Measurements from ENCODE around the gene WNT9A. TPM values are rescaled to one million over a fixed set of nuclear protein-coding genes. Genes with fewer than 3 reads are reported as not detected.

Gene WNT9A
- polyA plus RNA-seq, 1 of the 3 experiments (the other 2 are of a cell fraction) = 0.31 TPM

- no peak overlapping the region for H2AFZ ChIP-seq (ENCODE audit: low read depth)
- H3F3A ChIP-seq (replicated peaks; ENCODE audit: insufficient read depth) = no peaks in the 10 kb centered on the region
- H3K36me3 ChIP-seq (replicated peaks in 1 of 2; ENCODE audit: control insufficient read depth in 1 of 2, insufficient read depth in 2 of 2, low read length in 1 of 2) = no peaks in the 10 kb centered on the region
- ChIA-PET CTCF (interaction anchor here (1.4 kb wide), 1 partner anchor 13 kb away, joined by 3 read pairs; no protein-coding TSS in a partner anchor), POLR2A (no interaction called here)
- H3K27me3 ChIP-seq (ENCODE audit: insufficient read depth) = no peaks in the 10 kb centered on the region
- no peak for TF ChIP-seq JUND (IDR thresholded peaks at IDR 0.05)
- TF ChIP-seq NFIC (IDR thresholded peaks at IDR 0.05; ENCODE audit: borderline replicate concordance) = no peak
- no peak for TF ChIP-seq FOXJ3 (CRISPR knock-in tag; IDR thresholded peaks at IDR 0.05)
- no peak for TF ChIP-seq CTCF (IDR thresholded peaks at IDR 0.05)
- TF ChIP-seq MXI1 (IDR thresholded peaks at IDR 0.05; ENCODE audit: low read depth, low read length) = peak; percentile 57; the same call in 1 of the 2 replicates
- no peak for TF ChIP-seq TCF12 (IDR thresholded peaks at IDR 0.05)
- TF ChIP-seq USF1 (IDR thresholded peaks at IDR 0.05; ENCODE audit: borderline replicate concordance, low read depth) = no peak
- TF ChIP-seq CHD2 (IDR thresholded peaks at IDR 0.05; ENCODE audit: low read length, partially characterized antibody) = peak; percentile 20
- TF ChIP-seq RAD21 (IDR thresholded peaks at IDR 0.05; ENCODE audit: low read length) = no peak; the same call in 1 of the 2 replicates
- no peak for TF ChIP-seq SIN3A (IDR thresholded peaks at IDR 0.05; ENCODE audit: borderline replicate concordance, low read depth, low read length)
- 34% methylated on average over 5 of the region's 12 CpGs for WGBS (ENCODE audit: low lambda C conversion rate)
- H3K4me1 ChIP-seq (ENCODE audit: control insufficient read depth in 1 of 2, insufficient read depth in 2 of 2, low read depth in 1 of 2, low read length in 1 of 2) = peaks cover 0 to 11% of the 10 kb centered on the region in 2 experiments; a peak in 1 of 4 replicates
- peak; percentile 87 for DNase-seq
- H3K9me3 ChIP-seq = no peaks in the 10 kb centered on the region
- no peak overlapping the region for H3K4me3 ChIP-seq (ENCODE audit: low read depth in 2 of 2, low read length in 1 of 2)
- no peaks in the 10 kb centered on the region for H3K79me2 ChIP-seq (ENCODE audit: insufficient read depth)
- H3K4me2 ChIP-seq = no peak overlapping the region
- H4K20me1 ChIP-seq (ENCODE audit: insufficient read depth) = no peaks in the 10 kb centered on the region
- H3K27ac ChIP-seq (ENCODE audit: low read depth in 2 of 2, low read length in 1 of 2) = no peak overlapping the region
- no peak overlapping the region for H3K9ac ChIP-seq
- no peaks in the 10 kb centered on the region for H3K9me2 ChIP-seq
Measured at GRCh38 chr1:227919906-227920305, 27.8 kb downstream of the WNT9A start.

GRCh38 chr1:227918736-227919135, 29.0 kb downstream of the WNT9A start:
- Histone ChIP-seq H3K27me3 (ENCODE audit: insufficient read depth) (no peaks in the 10 kb centered on the region), H3K4me2 (no peak overlapping the region), H3K4me1 (ENCODE audit: control insufficient read depth in 1 of 2, insufficient read depth in 2 of 2, low read depth in 1 of 2, low read length in 1 of 2) (peaks cover 0 to 11% of the 10 kb centered on the region in 2 experiments; a peak in 1 of 4 replicates), H4K20me1 (ENCODE audit: insufficient read depth) (no peaks in the 10 kb centered on the region), H3F3A (replicated peaks; ENCODE audit: insufficient read depth) (no peaks in the 10 kb centered on the region), H3K36me3 (replicated peaks in 1 of 2; ENCODE audit: control insufficient read depth in 1 of 2, insufficient read depth in 2 of 2, low read length in 1 of 2) (no peaks in the 10 kb centered on the region), H3K27ac (ENCODE audit: low read depth in 2 of 2, low read length in 1 of 2) (no peak overlapping the region), H3K4me3 (ENCODE audit: low read depth in 2 of 2, low read length in 1 of 2) (no peak overlapping the region), H2AFZ (ENCODE audit: low read depth) (no peak overlapping the region), H3K9me3 (no peaks in the 10 kb centered on the region), H3K9me2 (no peaks in the 10 kb centered on the region), H3K79me2 (ENCODE audit: insufficient read depth) (no peaks in the 10 kb centered on the region), H3K9ac (no peak overlapping the region)
- DNase-seq = no peak
- ChIA-PET CTCF (no interaction called here), POLR2A (no interaction called here)
- WGBS (ENCODE audit: low lambda C conversion rate) = 69% methylated on average over 9 of the region's 9 CpGs
- TF ChIP-seq IRF3 (IDR thresholded peaks at IDR 0.05; ENCODE audit: low read depth, low read length) (no peak), SIN3A (IDR thresholded peaks at IDR 0.05; ENCODE audit: borderline replicate concordance, low read depth, low read length) (no peak), PBX3 (IDR thresholded peaks at IDR 0.05) (no peak), CHD2 (IDR thresholded peaks at IDR 0.05; ENCODE audit: low read length, partially characterized antibody) (no peak), CTCF (IDR thresholded peaks at IDR 0.05) (no peak), TEAD4 (IDR thresholded peaks at IDR 0.05; ENCODE audit: borderline replicate concordance, insufficient read depth) (no peak), NRF1 (IDR thresholded peaks at IDR 0.05; ENCODE audit: low read depth, low read length) (no peak), MEF2A (IDR thresholded peaks at IDR 0.05; ENCODE audit: borderline replicate concordance, low read depth) (no peak), EP300 (IDR thresholded peaks at IDR 0.05; ENCODE audit: borderline replicate concordance in 1 of 2, low read depth in 1 of 2, low read length in 1 of 2) (no peak), JUND (IDR thresholded peaks at IDR 0.05) (no peak), GATA2 (CRISPR knock-in tag; IDR thresholded peaks at IDR 0.05) (no peak), FOSL2 (IDR thresholded peaks at IDR 0.05; ENCODE audit: borderline replicate concordance, low read depth) (no peak), GABPA (IDR thresholded peaks at IDR 0.05; ENCODE audit: low read depth) (no peak), MAX (IDR thresholded peaks at IDR 0.05; ENCODE audit: low read depth) (no peak)

Measured in SK-N-SH (cell line).